K562 (cell line): ENCODE data around the gene HES4. TPM values are rescaled to one million over a fixed set of nuclear protein-coding genes. Genes with fewer than 3 reads are reported as not detected.
A peak's percentile ranks its signal among the peaks of the same experiment; 100 is the strongest.
"Not testable (repeated sequence)": the region's sequence is repeated elsewhere in the genome, so short reads cannot be mapped to it uniquely, and the experiment has no call there.

Experiments
- ATAC-seq: fragments of 200-7000 bp; cut with Tn5 transposase; 3 replicates; pipeline ENCODE4 v1.9.1; 2020; ENCODE audit warnings: moderate library complexity
- BruUV-seq: library from RNA; stranded (reverse); fragments of 400-500 nt; replicated peaks from 2 replicates; lab custom pipeline; 2021; lab: Mats Ljungman, UMichigan
- CTCF ChIA-PET: fragments of 300-600 bp; formaldehyde crosslinking; extraction: SDS; loops from one replicate; lab custom pipeline; 2021; ENCODE audit warnings: low intra/inter-chr PET ratio; lab: Yijun Ruan, JAX
- POLR2A ChIA-PET: fragments of 300-600, 350-650 bp; sonication (Branson Sonifier 250); formaldehyde crosslinking; extraction: SDS; loops from one replicate; lab custom pipeline; 2021; ENCODE audit warnings: antibody characterized with exemption, inconsistent platforms; lab: Yijun Ruan, JAX
- DNase-seq, 4 experiments: peaks; one replicate each; pipeline versions ENCODE4 v3.0.0 to v3.0.0-alpha.2; 2011 to 2018; ENCODE audit warnings: low spot score in 3 of 4, mixed read lengths in 3 of 4; ENCODE audit errors: extremely low read depth in 1 of 4
- FAIRE-seq: peaks from 2 replicates; lab custom pipeline; 2011; peaks lifted over from hg19 to GRCh38; lab: Jason Lieb, UNC
- H2AFZ ChIP-seq: 2 replicates; pipeline ENCODE4 v1.6.0; 2011; ENCODE audit warnings: low read depth, low read length, control low read depth, inconsistent platforms
- H3K27ac ChIP-seq: fragments of 200-600 bp; 3 replicates; pipeline ENCODE4 v1.8.0; 2011; ENCODE audit warnings: low read depth, mild to moderate bottlenecking, control low read depth, inconsistent platforms, low read length, moderate library complexity, mixed read lengths; ENCODE audit errors: extremely low read depth
- H3K27me3 ChIP-seq, 2 experiments: fragments of 300-600 bp in 1 of 2; 2 replicates in 1 of 2; 3 replicates in 1 of 2; pipeline versions ENCODE4 v1.6.0 to v1.8.0; 2011; ENCODE audit warnings: inconsistent platforms in 2 of 2, low read length in 2 of 2, mild to moderate bottlenecking in 1 of 2, mixed read lengths in 1 of 2, moderate library complexity in 1 of 2; ENCODE audit not compliant: control insufficient read depth in 2 of 2, insufficient read depth in 2 of 2
- H3K36me3 ChIP-seq: fragments of 300-600 bp; 3 replicates; pipeline ENCODE4 v1.8.0; 2011; ENCODE audit warnings: mild to moderate bottlenecking, low read length, inconsistent platforms; ENCODE audit not compliant: control insufficient read depth, insufficient read depth
- H3K4me1 ChIP-seq, 2 experiments: fragments of 200-600 bp in 1 of 2; replicated peaks in 1 of 2; 2 replicates in 1 of 2; 3 replicates in 1 of 2; pipeline versions ENCODE4 v1.5.1 to v1.8.0; 2011; ENCODE audit warnings: inconsistent platforms in 2 of 2, low read length in 2 of 2, mild to moderate bottlenecking in 1 of 2, mixed read lengths in 1 of 2, moderate library complexity in 1 of 2; ENCODE audit not compliant: control insufficient read depth in 2 of 2, insufficient read depth in 2 of 2
- H3K4me2 ChIP-seq: 2 replicates; pipeline ENCODE4 v1.6.1; 2011; ENCODE audit warnings: low read length, control low read depth, inconsistent platforms, mixed read lengths; ENCODE audit not compliant: insufficient read depth
- H3K4me3 ChIP-seq: fragments of 200-600 bp; sonication (generic), shearing (Covaris generic); 2 replicates; pipeline ENCODE4 v1.5.1; 2016; ENCODE audit warnings: control low read depth, inconsistent platforms
- H3K79me2 ChIP-seq: fragments of 200-600 bp; 3 replicates; pipeline ENCODE4 v1.8.0; 2011; ENCODE audit warnings: low read length, inconsistent platforms; ENCODE audit not compliant: control insufficient read depth, insufficient read depth
- H3K9ac ChIP-seq, 2 experiments: 2 replicates each; pipeline versions ENCODE4 v1.6.0 to v1.6.1; 2011; ENCODE audit warnings: low read depth in 2 of 2, low read length in 2 of 2, control low read depth in 1 of 2, inconsistent platforms in 1 of 2, mild to moderate bottlenecking in 1 of 2, mixed read lengths in 1 of 2; ENCODE audit not compliant: insufficient read depth in 1 of 2
- H3K9me1 ChIP-seq: one replicate; pipeline ENCODE4 v1.6.0; 2011; ENCODE audit warnings: inconsistent platforms, mild to moderate bottlenecking, low read length, moderate library complexity; ENCODE audit not compliant: control insufficient read depth, insufficient read depth
- H3K9me3 ChIP-seq: replicated peaks from 2 replicates; pipeline ENCODE4 v1.5.1; 2011; ENCODE audit warnings: low read depth, low read length, inconsistent platforms; ENCODE audit not compliant: control insufficient read depth, insufficient read depth
- H4K20me1 ChIP-seq: replicated peaks from 2 replicates; pipeline ENCODE4 v1.6.1; 2011; ENCODE audit warnings: low read length, inconsistent platforms, mixed read lengths; ENCODE audit not compliant: control insufficient read depth, insufficient read depth
- KDM4B ChIP-seq, 2 experiments: fragments of 450-650 bp in 1 of 2; sonication (generic) in 1 of 2; IDR thresholded peaks; 2 replicates each; pipeline ENCODE4 v1.6.1; 2016 to 2017; ENCODE audit warnings: borderline replicate concordance in 2 of 2, antibody characterized with exemption in 1 of 2, low read depth in 1 of 2, mild to moderate bottlenecking in 1 of 2
- WGBS: fragments of 100-300 bp; shearing (Covaris generic); methylation state at CpG from one replicate; pipeline ENCODE4 v1.1.6; 2016; ENCODE audit warnings: low coverage, mixed read lengths; ENCODE audit not compliant: insufficient coverage; ENCODE audit errors: missing lambda C conversion rate; 5-methylcytosine and 5-hydroxymethylcytosine counted together
- in situ Hi-C: fragments of 300-500 bp; cut with MboI; formaldehyde crosslinking; loops from 4 replicates; pipeline ENCODE4 v1.15.0; 2018; ENCODE audit warnings: inconsistent platforms, mixed read lengths
- intact Hi-C: fragments of 100-400 bp; cut with micrococcal nuclease; formaldehyde crosslinking; loops from 2 replicates; pipeline ENCODE4 v1.14.2; 2022
- polyA plus RNA-seq, 8 experiments: library from polyadenylated mRNA; depleted of rRNA in 4 of 8; stranded (reverse) in 5 of 8; unstranded in 3 of 8; fragments of >200 nt; fragmentation: Nextera tagmentation in 2 of 8; fragmentation: Illumina TruSeq in 1 of 8; extraction: Ambion mirVana in 2 of 8; extraction: Trizol in 1 of 8; gene quantifications; 2 replicates each; pipeline versions ENCODE4 v1.2.1 to v1.2.3, GENCODE V29; 2011 to 2014; ENCODE audit warnings: inconsistent platforms in 1 of 8, missing spikeins in 1 of 8
- total RNA-seq, 7 experiments: library from RNA; depleted of rRNA in 6 of 7; stranded (reverse); fragments of >200 nt in 6 of 7; fragmentation: Illumina TruSeq in 2 of 7; extraction: Trizol in 2 of 7; gene quantifications; 2 replicates each; pipeline versions ENCODE4 v1.2.1 to v1.2.3, GENCODE V29; 2011 to 2021; ENCODE audit warnings: low replicate concordance in 1 of 7
- TF ChIP-seq, protein P1 (sequence below), 3 experiments: fragments of 200-800 bp in 1 of 3; sonication (Bioruptor generic) in 1 of 3; sonication (generic) in 1 of 3; formaldehyde crosslinking in 1 of 3; IDR thresholded peaks; 2 replicates each; pipeline versions ENCODE4 v1.6.1 to v1.8.0; 2016 to 2022; ENCODE audit warnings: mild to moderate bottlenecking in 2 of 3, missing compliant biosample characterization in 2 of 3, missing genetic modification characterization in 2 of 3, missing genetic modification reagents in 1 of 3

The HES4 gene
- total and polyA plus RNA-seq, 9 of the 15 experiments (the other 6 are each of a cell fraction or from before 2014, with no cell fraction given): 0.21 to 43.7 (median 5.3) TPM; not detected in 2

DNA sequence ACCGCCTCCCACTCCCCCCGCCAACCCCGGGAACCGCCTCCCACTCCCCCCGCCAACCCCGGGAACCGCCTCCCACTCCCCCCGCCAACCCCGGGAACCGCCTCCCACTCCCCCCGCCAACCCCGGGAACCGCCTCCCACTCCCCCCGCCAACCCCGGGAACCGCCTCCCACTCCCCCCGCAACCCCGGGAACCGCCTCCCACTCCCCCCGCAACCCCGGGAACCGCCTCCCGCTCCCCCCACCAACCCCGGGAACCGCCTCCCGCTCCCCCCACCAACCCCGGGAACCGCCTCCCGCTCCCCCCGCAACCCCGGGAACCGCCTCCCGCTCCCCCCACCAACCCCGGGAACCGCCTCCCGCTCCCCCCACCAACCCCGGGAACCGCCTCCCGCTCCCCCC is 23.1 kb downstream of the HES4 start:
- 2% methylated on average over 13 of the region's 39 CpGs for WGBS
- H3K4me3 ChIP-seq, CTCF ChIA-PET, ATAC-seq, H2AFZ ChIP-seq, DNase-seq, H3K9ac ChIP-seq, FAIRE-seq, in situ Hi-C loops, H3K9me1 ChIP-seq, H3K27ac ChIP-seq, H3K79me2 ChIP-seq, BruUV-seq, H3K4me2 ChIP-seq: not testable (repeated sequence)
- Histone ChIP-seq H3K4me1 (peaks cover 0 to 81% of the 10 kb centered on the region in 2 experiments; a peak in 3 of 5 replicates), H4K20me1 (peaks cover 13% of the 10 kb centered on the region), H3K27me3 (peaks cover 18 to 70% of the 10 kb centered on the region in 2 experiments; a peak in 4 of 5 replicates)
- intact Hi-C loops: loop anchor here (2.0 kb wide), 1 partner anchor 72 kb away; no protein-coding TSS in a partner anchor
- POLR2A ChIA-PET: interaction anchor here (1.2 to 2.2 kb wide), 2 partner anchors 10 to 86 kb away, joined by 3 to 10 read pairs; partner anchors contain the start of gene PLEKHN1
- TF ChIP-seq, protein P1, sequence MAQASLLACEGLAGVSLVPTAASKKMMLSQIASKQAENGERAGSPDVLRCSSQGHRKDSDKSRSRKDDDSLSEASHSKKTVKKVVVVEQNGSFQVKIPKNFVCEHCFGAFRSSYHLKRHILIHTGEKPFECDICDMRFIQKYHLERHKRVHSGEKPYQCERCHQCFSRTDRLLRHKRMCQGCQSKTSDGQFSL (CRISPR knock-in tag; IDR thresholded peaks at IDR 0.05): not testable (repeated sequence)
- TF ChIP-seq, protein P1 (tag; IDR thresholded peaks at IDR 0.05): peak in 1 of 2 experiments; percentile 63; a peak in 1 of 4 replicates
- peak in 1 of 2 experiments; percentile 74; a peak in 2 of 4 replicates for TF ChIP-seq KDM4B (IDR thresholded peaks at IDR 0.05; ENCODE audit: borderline replicate concordance in 2 of 2, low read depth in 1 of 2)
- TF ChIP-seq, all 486 proteins: peak for 2; not testable (repeated sequence) for 484
- H3K9me3 ChIP-seq, H3K36me3 ChIP-seq: not testable (repeated sequence)
